ENCODE results near the gene POLD2. TPM values are rescaled to one million over a fixed set of nuclear protein-coding genes. Genes with fewer than 3 reads are reported as not detected.

POLD2 gene
- total and polyA plus RNA-seq, 2 of the 8 experiments (the other 6 are each of a cell fraction or from before 2014, with no cell fraction given), result 148 to 214 TPM

GRCh38 chr7:44132039-44132438 lies 8.7 kb upstream of the POLD2 start:
- Histone ChIP-seq H2BK15ac (ENCODE audit: low read length) (no peak overlapping the region), H2AFZ (ENCODE audit: low read length) (no peak overlapping the region), H3K9me3 (ENCODE audit: insufficient read depth in 2 of 2, low read depth in 1 of 2, low read length in 1 of 2) (no peaks in the 10 kb centered on the region), H4K20me1 (replicated peaks in 1 of 2; ENCODE audit: control insufficient read depth in 1 of 2, insufficient read depth in 2 of 2, low read length in 2 of 2) (peaks cover 0 to 2% of the 10 kb centered on the region in 2 experiments), H3K4me2 (ENCODE audit: insufficient read depth in 1 of 2, low read depth in 2 of 2, low read length in 2 of 2) (0 out of 4 replicates have a peak overlapping the region, but pooled peaks of 1 of the 2 experiments have one; percentile 11), H3K36me3 (ENCODE audit: control insufficient read depth in 2 of 4, insufficient read depth in 4 of 4, low read length in 3 of 4) (no peaks in the 10 kb centered on the region), H2AK5ac (ENCODE audit: low read depth, low read length) (peak overlapping the region; percentile 43; the same call in 1 of the 2 replicates), H3K18ac (ENCODE audit: extremely low read depth, low read length) (no peak overlapping the region), H2BK12ac (ENCODE audit: low read depth, low read length) (no peak overlapping the region), H2BK120ac (replicated peaks; ENCODE audit: low read depth, low read length) (no peak overlapping the region), H3K56ac (replicated peaks; ENCODE audit: insufficient read length, low read depth, low read length) (no peak overlapping the region), H3K23me2 (ENCODE audit: low read depth, low read length) (no peaks in the 10 kb centered on the region; the same call in 1 of the 2 replicates), H3K23ac (ENCODE audit: insufficient read length) (no peak overlapping the region), H4K5ac (ENCODE audit: insufficient read length, low read depth, low read length) (no peak overlapping the region), H3K9ac (replicated peaks in 1 of 4; ENCODE audit: extremely low read depth in 1 of 4, low read depth in 3 of 4, low read length in 3 of 4) (no peak overlapping the region), H2BK5ac (ENCODE audit: low read depth, low read length) (no peak overlapping the region), H4K8ac (ENCODE audit: extremely low read depth, insufficient read depth, low read length) (no peak overlapping the region), H3K4me3 (ENCODE audit: extremely low read depth in 1 of 4, insufficient read depth in 2 of 4, low read depth in 3 of 4, low read length in 4 of 4) (no peak overlapping the region), H2BK20ac (ENCODE audit: low read length) (no peak overlapping the region), H3K14ac (ENCODE audit: insufficient read length) (no peak overlapping the region), H3K27ac (ENCODE audit: low read depth, low read length) (no peak overlapping the region), H3K4me1 (replicated peaks in 1 of 4; ENCODE audit: control insufficient read depth in 3 of 4, insufficient read depth in 4 of 4, low read length in 3 of 4) (peaks cover 0 to 12% (median 3%) of the 10 kb centered on the region in 4 experiments; a peak in 4 of 7 replicates), H4K91ac (replicated peaks; ENCODE audit: insufficient read length, low read length) (no peak overlapping the region), H3K79me2 (ENCODE audit: control insufficient read depth in 1 of 2, insufficient read depth in 2 of 2, low read length in 2 of 2) (no peaks in the 10 kb centered on the region), H3K27me3 (replicated peaks in 1 of 4; ENCODE audit: control insufficient read depth in 3 of 4, extremely low read depth in 1 of 4, insufficient read depth in 3 of 4, low read length in 3 of 4) (peaks cover 0 to 16% (median 6%) of the 10 kb centered on the region in 4 experiments; a peak in 6 of 7 replicates), H3K79me1 (ENCODE audit: low read depth, low read length) (no peaks in the 10 kb centered on the region), H3K4ac (replicated peaks; ENCODE audit: insufficient read length, low read depth, low read length) (no peak overlapping the region)
- TF ChIP-seq, protein P1, sequence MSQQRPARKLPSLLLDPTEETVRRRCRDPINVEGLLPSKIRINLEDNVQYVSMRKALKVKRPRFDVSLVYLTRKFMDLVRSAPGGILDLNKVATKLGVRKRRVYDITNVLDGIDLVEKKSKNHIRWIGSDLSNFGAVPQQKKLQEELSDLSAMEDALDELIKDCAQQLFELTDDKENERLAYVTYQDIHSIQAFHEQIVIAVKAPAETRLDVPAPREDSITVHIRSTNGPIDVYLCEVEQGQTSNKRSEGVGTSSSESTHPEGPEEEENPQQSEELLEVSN (IDR thresholded peaks at IDR 0.05), result no peak
- no peak for TF ChIP-seq JUND (IDR thresholded peaks at IDR 0.05; ENCODE audit: low read length)
- TF ChIP-seq NRF1 (IDR thresholded peaks at IDR 0.05; ENCODE audit: low read depth, low read length), result no peak
- no peak for TF ChIP-seq HDAC6 (IDR thresholded peaks at IDR 0.05; ENCODE audit: low read depth, low read length)
- no peak for TF ChIP-seq CBX5 (IDR thresholded peaks at IDR 0.05; ENCODE audit: low read depth, low read length)
- no peak for TF ChIP-seq SP2 (IDR thresholded peaks at IDR 0.05; ENCODE audit: low read length)
- TF ChIP-seq SUZ12 (IDR thresholded peaks at IDR 0.05; ENCODE audit: low read length), result no peak
- TF ChIP-seq YY1 (IDR thresholded peaks at IDR 0.05; ENCODE audit: low read depth, low read length), result no peak
- no peak for TF ChIP-seq TAF1 (IDR thresholded peaks at IDR 0.05; ENCODE audit: low read depth, low read length)
- WGBS, 2 experiments (ENCODE audit: extremely low coverage in 1 of 2, insufficient coverage in 1 of 2, insufficient read length in 1 of 2, insufficient replicate concordance in 2 of 2, low coverage in 1 of 2, low lambda C conversion rate in 2 of 2, missing lambda C conversion rate in 1 of 2), result 92% methylated on average over 2 of the region's 2 CpGs; no CpG with 5 or more reads in 1 of the 2 experiments
- ChIA-PET CTCF (ENCODE audit: partially characterized antibody) (interaction anchor here (0.8 to 4.2 kb wide), 20 partner anchors 8 to 176 kb away, joined by 3 to 45 read pairs (median 5); partner anchors contain the start of gene YKT6), POLR2A (ENCODE audit: partially characterized antibody) (interaction anchor here (1.0 to 2.1 kb wide), 4 partner anchors 9 to 66 kb away, joined by 3 to 9 read pairs (median 4); partner anchors contain the start of gene POLD2)
- FAIRE-seq, result no peak
- no peak for DNase-seq (ENCODE audit: low read depth in 1 of 2, low spot score in 2 of 2)

Measured in H1 (cell line).